HG03060 (cell line): ENCODE results near the gene ZNF532.
"Not testable (repeated sequence)": the region's sequence is repeated elsewhere in the genome, so short reads cannot be mapped to it uniquely, and the experiment has no call there.

Experiments
- ATAC-seq: cut with Tn5 transposase; IDR thresholded peaks from one replicate; pipeline ENCODE4 v1.9.1; 2021; ENCODE audit warnings: low read depth, moderate number of reproducible peaks; ENCODE audit not compliant: unreplicated experiment

The ZNF532 gene

GRCh38 chr18:58898010-58898799, 33.5 kb downstream of the ZNF532 start:
- ATAC-seq = no peak

- no peak for ATAC-seq
Measured at GRCh38 chr18:58900015-58900649, 35.5 kb downstream of the ZNF532 start.

DNA sequence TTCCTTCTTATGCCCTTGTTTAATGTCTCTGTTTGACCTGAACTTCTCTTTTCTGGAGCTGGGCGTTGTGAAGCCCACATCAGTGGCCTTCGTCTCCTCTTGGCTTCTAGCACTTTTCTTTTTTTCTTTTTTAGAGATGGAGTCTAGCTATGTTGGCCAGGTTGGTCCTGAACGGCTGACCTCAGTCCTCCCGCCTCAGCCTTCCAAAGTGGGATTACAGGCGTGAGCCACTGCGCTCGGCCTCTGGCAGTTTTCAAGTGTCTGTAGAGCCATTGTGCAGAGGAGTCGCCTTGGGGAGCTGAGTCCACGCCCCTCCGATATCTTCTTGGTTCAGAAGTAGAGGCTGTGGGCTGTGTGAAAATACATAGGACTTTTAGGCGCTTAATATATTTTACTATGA, 36.5 kb downstream of the ZNF532 start:
- no peak for ATAC-seq

GRCh38 chr18:58901783-58902182, 37.1 kb downstream of the ZNF532 start:
- ATAC-seq = no peak

GRCh38 chr18:58902961-58903360, 38.3 kb downstream of the ZNF532 start:
- ATAC-seq = no peak

DNA sequence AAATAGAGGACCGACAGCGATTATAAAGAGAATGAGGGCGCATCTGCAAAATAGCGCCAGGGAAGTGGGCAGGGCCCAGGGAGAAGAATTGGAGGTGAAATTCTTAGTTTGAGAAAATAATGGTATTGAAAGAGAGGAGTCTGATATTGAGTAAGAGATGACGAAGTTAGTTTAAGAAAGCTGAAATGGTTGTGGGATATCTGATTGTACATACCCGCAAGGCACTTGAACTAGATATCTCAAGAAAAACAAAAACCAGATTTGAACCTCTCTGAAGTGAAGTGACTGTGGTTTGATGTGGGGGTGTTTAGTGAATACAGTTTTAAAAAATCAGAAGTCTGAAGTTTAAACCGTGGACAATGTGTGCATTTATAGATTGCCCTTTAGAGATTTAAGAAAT, 38.9 kb downstream of the ZNF532 start:
- no peak for ATAC-seq

DNA sequence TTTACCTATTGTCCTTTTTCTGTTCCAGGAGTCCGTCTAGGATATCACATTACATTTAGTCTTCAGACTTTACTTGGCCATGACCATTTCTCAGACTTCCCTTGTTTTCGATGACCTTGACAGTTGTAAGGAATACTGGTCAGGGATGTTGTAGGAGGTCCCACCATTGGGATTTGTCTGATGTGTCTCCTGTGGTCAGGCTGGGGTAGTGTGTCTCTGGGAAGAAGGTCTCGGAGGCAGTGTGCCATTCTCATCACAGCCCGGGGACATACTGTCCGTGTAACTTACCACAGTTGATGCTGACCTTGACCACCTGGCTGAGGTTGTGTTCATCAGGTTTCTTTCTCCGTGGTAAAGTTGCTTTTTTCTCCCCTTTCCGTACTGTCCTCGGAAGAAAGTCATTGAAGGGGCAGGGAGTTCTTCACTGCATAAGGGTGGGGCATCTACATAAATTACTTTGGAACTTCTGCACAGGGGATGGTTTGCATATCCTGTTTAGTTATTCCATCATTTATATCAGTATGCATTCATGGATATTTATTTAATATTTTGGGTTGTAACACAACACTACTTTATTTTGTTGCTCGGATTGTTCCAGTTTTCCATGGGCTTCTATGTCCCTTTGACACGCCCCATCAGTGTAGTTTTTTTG, 41.2 kb downstream of the ZNF532 start:
- no peak for ATAC-seq

DNA sequence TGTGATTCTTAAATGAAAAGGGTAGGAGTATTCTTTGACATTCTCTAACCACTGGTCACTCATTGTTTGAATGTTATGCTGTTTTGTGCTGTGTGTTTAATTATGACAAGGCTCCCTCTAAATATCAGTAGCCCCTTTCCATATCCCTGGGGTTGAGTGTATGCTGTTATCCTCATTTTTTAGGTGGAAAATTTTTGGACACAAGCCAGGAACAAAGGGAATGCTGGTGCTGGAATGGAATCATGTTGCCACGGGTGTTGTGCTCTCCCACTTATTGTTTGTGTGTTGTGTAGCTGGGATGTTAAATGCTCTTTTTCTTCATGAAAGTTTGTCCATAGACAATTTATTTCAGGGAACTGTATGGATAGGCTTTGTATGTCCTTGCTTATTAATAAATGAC, 43.3 kb downstream of the ZNF532 start:
- no peak for ATAC-seq

DNA sequence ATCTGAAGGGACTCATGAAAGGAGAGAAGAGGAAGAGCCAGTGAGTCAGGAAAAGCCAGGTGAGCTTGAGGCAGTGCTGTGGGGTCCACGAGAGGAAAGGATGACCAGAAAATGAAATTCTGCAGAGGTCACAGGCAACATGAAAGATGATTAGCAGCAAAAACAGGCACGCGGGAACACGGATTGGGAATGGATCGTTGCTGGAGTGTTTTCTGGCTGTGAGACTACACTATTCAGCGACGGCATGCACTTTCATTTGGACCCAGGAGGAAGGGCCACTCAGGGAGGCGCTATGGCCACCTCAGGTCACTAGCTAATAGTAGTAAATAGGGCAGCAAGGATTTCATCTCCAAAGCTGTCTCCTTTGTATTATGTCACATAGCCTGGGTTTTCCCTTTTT, 44.8 kb downstream of the ZNF532 start:
- ATAC-seq = no peak

GRCh38 chr18:58911241-58911640, 46.6 kb downstream of the ZNF532 start:
- ATAC-seq = no peak

DNA sequence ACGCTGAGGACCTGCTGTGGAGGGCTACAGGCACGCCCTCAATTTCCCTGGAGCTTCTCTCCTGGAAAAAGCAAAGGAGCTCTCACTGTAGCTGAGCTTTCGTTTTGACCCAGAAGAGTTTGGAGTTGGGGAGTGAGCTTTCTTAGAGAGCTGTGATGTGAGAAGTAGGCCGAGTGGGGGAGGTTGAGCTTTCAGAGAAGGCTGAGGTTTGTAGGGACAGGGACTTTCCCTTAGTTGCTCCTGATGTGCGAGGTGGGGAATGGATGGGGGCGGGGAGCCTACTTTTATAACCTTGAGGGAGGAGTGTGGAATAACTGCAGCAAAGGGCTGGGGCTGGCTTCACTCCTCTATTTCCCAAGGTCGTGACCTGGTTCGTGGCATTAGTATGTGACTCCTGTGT, 47.1 kb downstream of the ZNF532 start:
- ATAC-seq = no peak

DNA sequence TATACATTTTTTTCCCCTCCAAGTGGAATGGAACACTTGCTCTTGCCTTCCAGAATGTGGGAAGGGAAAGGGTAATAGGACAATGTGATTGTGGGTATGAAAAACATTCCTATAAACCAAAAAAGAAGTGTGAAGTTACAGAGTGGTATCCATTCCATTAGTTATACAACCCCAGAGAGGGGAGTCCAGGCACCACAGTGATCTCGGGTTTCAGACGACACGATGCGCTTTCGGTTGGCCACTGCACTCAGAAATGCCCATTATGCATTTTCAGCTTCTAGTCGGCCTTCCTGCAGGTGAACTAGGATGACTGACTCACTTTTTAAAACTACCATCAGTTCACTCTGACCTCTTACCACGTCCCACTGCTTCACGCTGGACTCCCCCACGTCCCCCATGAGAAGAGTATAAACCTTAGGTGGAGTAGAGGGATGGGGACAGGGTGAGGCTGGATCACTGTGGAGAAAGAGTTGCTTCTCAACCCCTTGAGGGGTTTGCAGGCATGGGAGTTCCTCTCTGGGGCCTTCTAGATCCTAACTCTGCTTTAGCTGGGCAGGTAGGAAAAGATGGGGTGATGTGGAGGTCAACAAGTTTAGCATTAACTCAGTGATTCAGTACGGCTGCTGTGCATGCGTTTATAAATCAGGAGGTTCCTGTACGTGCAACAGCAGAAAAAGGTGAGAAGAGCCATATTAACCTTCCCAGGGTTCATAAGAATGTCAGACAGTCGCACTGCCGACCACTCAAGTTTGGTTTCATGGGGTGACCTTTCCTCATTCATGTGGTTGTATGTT, 50.5 kb downstream of the ZNF532 start:
- no peak for ATAC-seq

DNA sequence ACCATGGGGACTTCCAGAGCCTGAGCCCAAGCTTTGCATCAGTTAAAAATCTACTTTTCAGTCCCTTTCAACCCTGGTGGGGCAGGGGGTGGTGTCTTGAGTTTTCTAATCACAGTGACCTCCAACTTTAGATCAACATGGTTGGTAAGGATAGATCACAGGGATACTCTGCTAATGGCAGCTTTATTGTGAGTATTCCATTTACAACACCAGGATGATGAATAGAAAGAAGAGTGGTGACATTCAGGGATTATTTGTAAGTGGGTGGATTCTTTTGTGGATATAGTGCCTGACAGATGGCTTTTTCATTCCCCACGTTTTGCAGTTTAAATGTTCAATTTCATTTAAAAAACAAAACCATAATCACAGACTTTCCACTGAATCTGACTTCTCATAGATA, 51.3 kb downstream of the ZNF532 start:
- no peak for ATAC-seq

- ATAC-seq = not testable (repeated sequence)
Measured at GRCh38 chr18:58919934-58920333, 55.3 kb downstream of the ZNF532 start.

DNA sequence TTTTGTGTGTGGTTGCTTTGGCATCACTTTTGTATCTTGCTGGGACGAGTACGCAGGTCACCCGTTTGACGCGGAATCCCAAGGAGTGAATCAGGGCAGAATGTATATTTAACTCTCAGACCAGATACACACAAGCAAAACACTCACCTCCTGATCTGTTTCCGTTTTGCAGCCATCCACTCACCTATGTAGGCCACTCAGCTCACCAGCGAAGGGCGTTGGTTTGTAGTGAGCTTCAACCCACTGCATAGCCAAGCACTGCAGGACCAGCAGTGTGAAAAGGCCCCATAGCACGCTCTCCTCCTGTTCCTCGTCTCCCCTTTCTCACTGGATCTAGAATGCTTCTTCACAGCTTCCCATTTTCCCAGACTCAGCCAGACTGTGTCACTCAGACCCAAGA, 58.3 kb downstream of the ZNF532 start:
- no peak for ATAC-seq

DNA sequence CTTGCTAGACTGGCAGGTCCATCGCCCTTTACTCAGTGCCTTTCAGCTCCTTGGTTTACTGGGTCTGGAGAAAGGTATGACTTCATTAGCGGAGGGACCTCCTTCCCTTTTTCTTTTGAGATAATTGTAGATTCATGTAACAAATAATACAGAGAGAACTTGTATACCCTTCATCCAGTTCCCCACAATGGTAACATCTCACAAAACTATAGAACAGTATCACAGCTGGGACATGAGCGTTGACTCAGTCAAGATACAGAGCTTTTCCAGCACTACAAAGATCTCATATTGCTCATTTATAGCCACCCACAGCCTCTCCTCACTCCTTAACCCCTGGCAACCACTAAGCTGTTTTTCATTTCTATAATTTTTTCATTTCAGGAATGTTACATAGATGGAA, 59.8 kb downstream of the ZNF532 start:
- no peak for ATAC-seq

DNA sequence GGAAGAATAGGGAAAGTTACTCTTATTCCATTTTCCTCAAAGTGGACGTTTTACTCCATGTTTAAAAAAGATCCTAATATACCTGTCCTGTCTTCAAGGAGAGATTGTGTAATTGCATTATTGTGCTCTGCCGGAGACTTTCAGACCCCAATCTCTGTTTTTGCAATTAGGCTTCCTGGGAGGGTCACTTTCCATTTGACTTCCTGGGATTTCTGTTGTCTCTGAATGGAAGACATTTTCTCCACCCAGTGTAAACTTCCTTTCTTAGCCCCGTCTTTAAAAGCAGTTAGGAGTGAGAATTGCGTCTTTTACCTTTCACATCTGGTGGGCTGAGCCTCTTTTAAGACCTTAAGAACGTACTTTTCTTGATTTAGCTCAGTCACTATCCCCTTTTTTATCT, 63.0 kb downstream of the ZNF532 start:
- ATAC-seq = no peak

GRCh38 chr18:58928386-58928785, 63.7 kb downstream of the ZNF532 start:
- no peak for ATAC-seq

- no peak for ATAC-seq
Measured at GRCh38 chr18:58929206-58929605, 64.5 kb downstream of the ZNF532 start.

DNA sequence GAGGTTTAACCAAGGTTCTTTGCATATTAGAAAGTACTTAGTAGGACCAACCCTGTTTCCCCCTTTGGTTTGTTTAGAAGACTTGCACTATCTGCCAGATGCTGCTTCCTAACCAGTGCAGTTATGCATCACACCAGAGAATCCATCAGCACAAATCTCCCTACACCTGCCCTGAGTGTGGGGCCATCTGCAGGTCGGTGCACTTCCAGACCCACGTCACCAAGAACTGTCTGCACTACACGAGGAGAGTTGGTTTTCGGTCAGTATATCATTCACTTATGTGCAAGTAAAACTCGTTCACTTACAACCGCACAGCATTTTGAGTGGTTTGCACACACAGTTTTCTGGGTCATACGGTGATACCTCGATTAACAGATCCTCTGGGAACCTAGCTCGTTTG, 69.7 kb downstream of the ZNF532 start:
- no peak for ATAC-seq
